GM23338 (cell line): ENCODE data around the gene EPHA10. TPM values are rescaled to one million over a fixed set of nuclear protein-coding genes. Genes with fewer than 3 reads are reported as not detected.

Source experiments
- ATAC-seq: fragments of 200-7000 bp; cut with Tn5 transposase; 3 replicates; pipeline ENCODE4 v1.9.1; 2020
- DNase-seq: peaks from one replicate; pipeline ENCODE4 v3.0.0-alpha.2; 2015; ENCODE audit warnings: low spot score
- H2AFZ ChIP-seq: fragments of 200-600 bp; sonication (generic); 2 replicates; pipeline ENCODE4 v1.8.0; 2016; ENCODE audit warnings: antibody characterized with exemption, mild to moderate bottlenecking, moderate library complexity
- H3F3A ChIP-seq: fragments of 200-600 bp; sonication (generic); replicated peaks from 2 replicates; pipeline ENCODE4 v1.8.0; 2017; ENCODE audit warnings: antibody characterized with exemption, mixed run types, low read depth
- H3K27ac ChIP-seq: fragments of 200-600 bp; sonication (generic); 2 replicates; pipeline ENCODE4 v1.6.1; 2016; ENCODE audit warnings: low read depth
- H3K27me3 ChIP-seq: fragments of 200-600 bp; sonication (generic); 2 replicates; pipeline ENCODE4 v1.8.0; 2016; ENCODE audit warnings: mild to moderate bottlenecking, mixed run types, moderate library complexity; ENCODE audit not compliant: insufficient read depth
- H3K36me3 ChIP-seq: fragments of 200-600 bp; sonication (generic); 2 replicates; pipeline ENCODE4 v1.8.0; 2016; ENCODE audit warnings: mild to moderate bottlenecking; ENCODE audit not compliant: insufficient read depth
- H3K4me1 ChIP-seq: fragments of 200-600 bp; sonication (generic); 2 replicates; pipeline ENCODE4 v1.8.0; 2016; ENCODE audit warnings: mild to moderate bottlenecking, moderate library complexity; ENCODE audit not compliant: insufficient read depth
- H3K4me2 ChIP-seq: fragments of 200-600 bp; sonication (generic); 2 replicates; pipeline ENCODE4 v1.7.1; 2017; ENCODE audit warnings: mixed run types
- H3K4me3 ChIP-seq: fragments of 200-600 bp; sonication (generic); 2 replicates; pipeline ENCODE4 v1.6.1; 2016; ENCODE audit warnings: mixed run types
- H3K79me2 ChIP-seq: fragments of 200-600 bp; sonication (generic); replicated peaks from 2 replicates; pipeline ENCODE4 v1.8.0; 2017; ENCODE audit warnings: mild to moderate bottlenecking; ENCODE audit not compliant: insufficient read depth
- H3K9me2 ChIP-seq: fragments of 200-600 bp; sonication (generic); 2 replicates; pipeline ENCODE4 v1.8.0; 2017; ENCODE audit not compliant: insufficient read depth
- H4K20me1 ChIP-seq: fragments of 200-600 bp; sonication (generic); replicated peaks from 2 replicates; pipeline ENCODE4 v1.8.0; 2017; ENCODE audit warnings: mild to moderate bottlenecking; ENCODE audit not compliant: insufficient read depth
- H3K27ac Mint-ChIP-seq: 2 replicates; pipeline ENCODE4 v1.8.0; 2020; ENCODE audit warnings: inconsistent platforms, mild to moderate bottlenecking, moderate library complexity, mixed read lengths
- H3K27me3 Mint-ChIP-seq: 3 replicates; pipeline ENCODE4 v1.8.0; 2022; ENCODE audit warnings: low read depth, mild to moderate bottlenecking, moderate library complexity, mixed read lengths, inconsistent platforms; ENCODE audit not compliant: insufficient read depth, poor library complexity
- H3K36me3 Mint-ChIP-seq: 3 replicates; pipeline ENCODE4 v1.8.0; 2021; ENCODE audit warnings: low read depth, mild to moderate bottlenecking, inconsistent platforms, moderate library complexity, mixed read lengths
- H3K4me1 Mint-ChIP-seq: 3 replicates; pipeline ENCODE4 v1.8.0; 2020; ENCODE audit warnings: mild to moderate bottlenecking, inconsistent platforms, mixed read lengths
- H3K4me3 Mint-ChIP-seq: 3 replicates; pipeline ENCODE4 v1.8.0; 2021; ENCODE audit warnings: moderate library complexity, mild to moderate bottlenecking, inconsistent platforms, mixed read lengths
- H3K9me3 Mint-ChIP-seq: 3 replicates; pipeline ENCODE4 v1.8.0; 2020; ENCODE audit warnings: moderate library complexity, mild to moderate bottlenecking, inconsistent platforms, mixed read lengths
- CREB1 ChIP-seq: fragments of 250-450 bp; sonication (Bioruptor Pico); IDR thresholded peaks from 2 replicates; pipeline ENCODE4 v1.5.0; 2020; ENCODE audit warnings: low read depth, mild to moderate bottlenecking, moderate library complexity
- EZH2 ChIP-seq: fragments of 200-600 bp; sonication (generic); IDR thresholded peaks from one replicate; pipeline ENCODE4 v1.8.0; 2017; ENCODE audit warnings: antibody characterized with exemption, mild to moderate bottlenecking, low read depth; ENCODE audit not compliant: unreplicated experiment
- EZH2phosphoT487 ChIP-seq: fragments of 200-600 bp; sonication (generic); IDR thresholded peaks from one replicate; pipeline ENCODE4 v1.8.1; 2018; ENCODE audit warnings: antibody characterized with exemption; ENCODE audit not compliant: unreplicated experiment
- JUNB ChIP-seq: IDR thresholded peaks from one replicate; pipeline ENCODE4 v1.6.1; 2016; ENCODE audit warnings: antibody characterized with exemption; ENCODE audit not compliant: unreplicated experiment
- NANOG ChIP-seq: IDR thresholded peaks from 2 replicates; pipeline ENCODE4 v1.6.1; 2016; ENCODE audit warnings: antibody characterized with exemption, borderline replicate concordance
- POLR2AphosphoS5 ChIP-seq: IDR thresholded peaks from 2 replicates; pipeline ENCODE4 v1.6.1; 2016; ENCODE audit warnings: antibody characterized with exemption, low read depth
- STAT1 ChIP-seq: IDR thresholded peaks from one replicate; pipeline ENCODE4 v1.6.1; 2016; ENCODE audit warnings: antibody characterized with exemption; ENCODE audit not compliant: unreplicated experiment
- ZNF114 ChIP-seq: fragments of 250-450 bp; sonication (Bioruptor Pico); IDR thresholded peaks from 2 replicates; pipeline ENCODE4 v1.5.0; 2020; ENCODE audit warnings: mild to moderate bottlenecking, moderate library complexity
- ZNF331 ChIP-seq: fragments of 250-450 bp; sonication (Bioruptor Pico); IDR thresholded peaks from 2 replicates; pipeline ENCODE4 v1.5.0; 2020; ENCODE audit warnings: low read depth, mild to moderate bottlenecking, moderate library complexity
- polyA plus RNA-seq: library from polyadenylated mRNA; unstranded; fragments of >200 nt; fragmentation: Nextera tagmentation; extraction: Ambion mirVana; gene quantifications from 2 replicates; pipeline ENCODE4 v1.2.1, GENCODE V29; 2016
- total RNA-seq: library from RNA; depleted of rRNA; stranded (reverse); fragments of >200 nt; shearing (Covaris generic); gene quantifications from 2 replicates; pipeline ENCODE4 v1.2.3, GENCODE V29; 2014
- TF ChIP-seq, protein P1 (sequence below), 2 experiments: fragments of 200-600 bp in 1 of 2; sonication (generic) in 1 of 2; conservative IDR thresholded peaks; 2 replicates each; pipeline versions ENCODE4 v1.5.1 to v1.6.1; 2016 to 2017; ENCODE audit warnings: antibody characterized with exemption in 2 of 2, low read depth in 2 of 2, mild to moderate bottlenecking in 2 of 2, moderate library complexity in 1 of 2
- TF ChIP-seq, protein P2 (sequence below): IDR thresholded peaks from one replicate; pipeline ENCODE4 v1.6.1; 2018; ENCODE audit warnings: antibody characterized with exemption; ENCODE audit not compliant: unreplicated experiment
- TF ChIP-seq, protein P3 (sequence below): fragments of 250-450 bp; sonication (Bioruptor Pico); IDR thresholded peaks from 2 replicates; pipeline ENCODE4 v1.5.0; 2020; ENCODE audit warnings: mild to moderate bottlenecking, moderate library complexity
- TF ChIP-seq, protein P4 (sequence below): IDR thresholded peaks from 2 replicates; pipeline ENCODE4 v1.6.1; 2016; ENCODE audit warnings: antibody characterized with exemption

EPHA10 gene
- total and polyA plus RNA-seq, 2 experiments from 2014 or later = 0.76 to 2.4 TPM

DNA sequence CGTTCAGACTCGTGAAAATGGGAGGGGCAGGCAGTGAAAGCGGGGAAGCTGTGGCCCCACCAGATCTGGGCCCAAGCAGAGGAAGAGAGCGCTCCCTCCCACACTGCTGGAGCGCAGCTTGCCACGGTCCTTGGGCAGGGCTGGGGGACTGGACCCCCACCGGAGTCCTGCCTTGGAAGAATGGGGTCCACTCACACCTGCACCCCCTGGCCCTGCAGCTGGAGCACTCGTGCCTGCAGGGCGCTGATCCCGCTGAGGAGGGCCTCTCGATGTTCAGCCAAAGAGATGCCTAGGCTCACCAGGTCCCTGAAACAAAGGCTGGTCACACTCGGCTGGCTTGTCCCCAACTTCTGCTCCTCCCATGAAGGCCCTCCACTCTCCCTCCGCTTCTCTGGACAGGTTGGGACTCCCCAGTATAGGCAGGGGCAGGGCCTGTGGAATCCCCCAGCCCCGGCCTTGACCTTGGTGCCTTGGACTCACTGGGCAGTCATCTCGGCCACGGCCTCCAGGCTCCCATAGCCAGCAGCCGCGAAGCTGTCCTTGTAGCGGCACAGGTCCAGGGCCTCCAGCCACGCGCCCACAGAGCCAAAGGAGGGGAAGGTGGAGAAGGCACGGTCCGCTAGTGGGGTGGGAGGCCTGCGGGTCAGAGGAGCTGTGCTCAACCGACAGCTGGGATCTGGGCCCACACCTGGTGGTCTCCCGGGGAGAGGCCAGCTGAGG is 46.6 kb downstream of the EPHA10 start:
- TF ChIP-seq EZH2 (no peak), EZH2phosphoT487 (no peak), CREB1 (CRISPR knock-in tag) (no peak), POLR2AphosphoS5 (no peak), ZNF114 (CRISPR knock-in tag) (no peak), STAT1 (no peak), ZNF331 (CRISPR knock-in tag) (no peak), JUNB (no peak), NANOG (no peak)
- TF ChIP-seq, protein P1, sequence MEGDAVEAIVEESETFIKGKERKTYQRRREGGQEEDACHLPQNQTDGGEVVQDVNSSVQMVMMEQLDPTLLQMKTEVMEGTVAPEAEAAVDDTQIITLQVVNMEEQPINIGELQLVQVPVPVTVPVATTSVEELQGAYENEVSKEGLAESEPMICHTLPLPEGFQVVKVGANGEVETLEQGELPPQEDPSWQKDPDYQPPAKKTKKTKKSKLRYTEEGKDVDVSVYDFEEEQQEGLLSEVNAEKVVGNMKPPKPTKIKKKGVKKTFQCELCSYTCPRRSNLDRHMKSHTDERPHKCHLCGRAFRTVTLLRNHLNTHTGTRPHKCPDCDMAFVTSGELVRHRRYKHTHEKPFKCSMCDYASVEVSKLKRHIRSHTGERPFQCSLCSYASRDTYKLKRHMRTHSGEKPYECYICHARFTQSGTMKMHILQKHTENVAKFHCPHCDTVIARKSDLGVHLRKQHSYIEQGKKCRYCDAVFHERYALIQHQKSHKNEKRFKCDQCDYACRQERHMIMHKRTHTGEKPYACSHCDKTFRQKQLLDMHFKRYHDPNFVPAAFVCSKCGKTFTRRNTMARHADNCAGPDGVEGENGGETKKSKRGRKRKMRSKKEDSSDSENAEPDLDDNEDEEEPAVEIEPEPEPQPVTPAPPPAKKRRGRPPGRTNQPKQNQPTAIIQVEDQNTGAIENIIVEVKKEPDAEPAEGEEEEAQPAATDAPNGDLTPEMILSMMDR (conservative IDR thresholded peaks at IDR 0.05; ENCODE audit: low read depth in 2 of 2) = no peak
- TF ChIP-seq, protein P2, sequence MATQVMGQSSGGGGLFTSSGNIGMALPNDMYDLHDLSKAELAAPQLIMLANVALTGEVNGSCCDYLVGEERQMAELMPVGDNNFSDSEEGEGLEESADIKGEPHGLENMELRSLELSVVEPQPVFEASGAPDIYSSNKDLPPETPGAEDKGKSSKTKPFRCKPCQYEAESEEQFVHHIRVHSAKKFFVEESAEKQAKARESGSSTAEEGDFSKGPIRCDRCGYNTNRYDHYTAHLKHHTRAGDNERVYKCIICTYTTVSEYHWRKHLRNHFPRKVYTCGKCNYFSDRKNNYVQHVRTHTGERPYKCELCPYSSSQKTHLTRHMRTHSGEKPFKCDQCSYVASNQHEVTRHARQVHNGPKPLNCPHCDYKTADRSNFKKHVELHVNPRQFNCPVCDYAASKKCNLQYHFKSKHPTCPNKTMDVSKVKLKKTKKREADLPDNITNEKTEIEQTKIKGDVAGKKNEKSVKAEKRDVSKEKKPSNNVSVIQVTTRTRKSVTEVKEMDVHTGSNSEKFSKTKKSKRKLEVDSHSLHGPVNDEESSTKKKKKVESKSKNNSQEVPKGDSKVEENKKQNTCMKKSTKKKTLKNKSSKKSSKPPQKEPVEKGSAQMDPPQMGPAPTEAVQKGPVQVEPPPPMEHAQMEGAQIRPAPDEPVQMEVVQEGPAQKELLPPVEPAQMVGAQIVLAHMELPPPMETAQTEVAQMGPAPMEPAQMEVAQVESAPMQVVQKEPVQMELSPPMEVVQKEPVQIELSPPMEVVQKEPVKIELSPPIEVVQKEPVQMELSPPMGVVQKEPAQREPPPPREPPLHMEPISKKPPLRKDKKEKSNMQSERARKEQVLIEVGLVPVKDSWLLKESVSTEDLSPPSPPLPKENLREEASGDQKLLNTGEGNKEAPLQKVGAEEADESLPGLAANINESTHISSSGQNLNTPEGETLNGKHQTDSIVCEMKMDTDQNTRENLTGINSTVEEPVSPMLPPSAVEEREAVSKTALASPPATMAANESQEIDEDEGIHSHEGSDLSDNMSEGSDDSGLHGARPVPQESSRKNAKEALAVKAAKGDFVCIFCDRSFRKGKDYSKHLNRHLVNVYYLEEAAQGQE = no peak
- TF ChIP-seq, protein P3, sequence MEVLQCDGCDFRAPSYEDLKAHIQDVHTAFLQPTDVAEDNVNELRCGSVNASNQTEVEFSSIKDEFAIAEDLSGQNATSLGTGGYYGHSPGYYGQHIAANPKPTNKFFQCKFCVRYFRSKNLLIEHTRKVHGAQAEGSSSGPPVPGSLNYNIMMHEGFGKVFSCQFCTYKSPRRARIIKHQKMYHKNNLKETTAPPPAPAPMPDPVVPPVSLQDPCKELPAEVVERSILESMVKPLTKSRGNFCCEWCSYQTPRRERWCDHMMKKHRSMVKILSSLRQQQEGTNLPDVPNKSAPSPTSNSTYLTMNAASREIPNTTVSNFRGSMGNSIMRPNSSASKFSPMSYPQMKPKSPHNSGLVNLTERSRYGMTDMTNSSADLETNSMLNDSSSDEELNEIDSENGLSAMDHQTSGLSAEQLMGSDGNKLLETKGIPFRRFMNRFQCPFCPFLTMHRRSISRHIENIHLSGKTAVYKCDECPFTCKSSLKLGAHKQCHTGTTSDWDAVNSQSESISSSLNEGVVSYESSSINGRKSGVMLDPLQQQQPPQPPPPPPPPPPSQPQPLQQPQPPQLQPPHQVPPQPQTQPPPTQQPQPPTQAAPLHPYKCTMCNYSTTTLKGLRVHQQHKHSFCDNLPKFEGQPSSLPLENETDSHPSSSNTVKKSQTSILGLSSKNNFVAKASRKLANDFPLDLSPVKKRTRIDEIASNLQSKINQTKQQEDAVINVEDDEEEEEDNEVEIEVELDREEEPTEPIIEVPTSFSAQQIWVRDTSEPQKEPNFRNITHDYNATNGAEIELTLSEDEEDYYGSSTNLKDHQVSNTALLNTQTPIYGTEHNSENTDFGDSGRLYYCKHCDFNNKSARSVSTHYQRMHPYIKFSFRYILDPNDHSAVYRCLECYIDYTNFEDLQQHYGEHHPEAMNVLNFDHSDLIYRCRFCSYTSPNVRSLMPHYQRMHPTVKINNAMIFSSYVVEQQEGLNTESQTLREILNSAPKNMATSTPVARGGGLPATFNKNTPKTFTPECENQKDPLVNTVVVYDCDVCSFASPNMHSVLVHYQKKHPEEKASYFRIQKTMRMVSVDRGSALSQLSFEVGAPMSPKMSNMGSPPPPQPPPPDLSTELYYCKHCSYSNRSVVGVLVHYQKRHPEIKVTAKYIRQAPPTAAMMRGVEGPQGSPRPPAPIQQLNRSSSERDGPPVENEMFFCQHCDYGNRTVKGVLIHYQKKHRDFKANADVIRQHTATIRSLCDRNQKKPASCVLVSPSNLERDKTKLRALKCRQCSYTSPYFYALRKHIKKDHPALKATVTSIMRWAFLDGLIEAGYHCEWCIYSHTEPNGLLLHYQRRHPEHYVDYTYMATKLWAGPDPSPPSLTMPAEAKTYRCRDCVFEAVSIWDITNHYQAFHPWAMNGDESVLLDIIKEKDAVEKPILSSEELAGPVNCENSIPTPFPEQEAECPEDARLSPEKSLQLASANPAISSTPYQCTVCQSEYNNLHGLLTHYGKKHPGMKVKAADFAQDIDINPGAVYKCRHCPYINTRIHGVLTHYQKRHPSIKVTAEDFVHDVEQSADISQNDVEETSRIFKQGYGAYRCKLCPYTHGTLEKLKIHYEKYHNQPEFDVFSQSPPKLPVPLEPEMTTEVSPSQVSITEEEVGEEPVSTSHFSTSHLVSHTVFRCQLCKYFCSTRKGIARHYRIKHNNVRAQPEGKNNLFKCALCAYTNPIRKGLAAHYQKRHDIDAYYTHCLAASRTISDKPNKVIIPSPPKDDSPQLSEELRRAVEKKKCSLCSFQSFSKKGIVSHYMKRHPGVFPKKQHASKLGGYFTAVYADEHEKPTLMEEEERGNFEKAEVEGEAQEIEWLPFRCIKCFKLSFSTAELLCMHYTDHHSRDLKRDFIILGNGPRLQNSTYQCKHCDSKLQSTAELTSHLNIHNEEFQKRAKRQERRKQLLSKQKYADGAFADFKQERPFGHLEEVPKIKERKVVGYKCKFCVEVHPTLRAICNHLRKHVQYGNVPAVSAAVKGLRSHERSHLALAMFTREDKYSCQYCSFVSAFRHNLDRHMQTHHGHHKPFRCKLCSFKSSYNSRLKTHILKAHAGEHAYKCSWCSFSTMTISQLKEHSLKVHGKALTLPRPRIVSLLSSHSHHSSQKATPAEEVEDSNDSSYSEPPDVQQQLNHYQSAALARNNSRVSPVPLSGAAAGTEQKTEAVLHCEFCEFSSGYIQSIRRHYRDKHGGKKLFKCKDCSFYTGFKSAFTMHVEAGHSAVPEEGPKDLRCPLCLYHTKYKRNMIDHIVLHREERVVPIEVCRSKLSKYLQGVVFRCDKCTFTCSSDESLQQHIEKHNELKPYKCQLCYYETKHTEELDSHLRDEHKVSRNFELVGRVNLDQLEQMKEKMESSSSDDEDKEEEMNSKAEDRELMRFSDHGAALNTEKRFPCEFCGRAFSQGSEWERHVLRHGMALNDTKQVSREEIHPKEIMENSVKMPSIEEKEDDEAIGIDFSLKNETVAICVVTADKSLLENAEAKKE (CRISPR knock-in tag) = no peak
- TF ChIP-seq, protein P4, sequence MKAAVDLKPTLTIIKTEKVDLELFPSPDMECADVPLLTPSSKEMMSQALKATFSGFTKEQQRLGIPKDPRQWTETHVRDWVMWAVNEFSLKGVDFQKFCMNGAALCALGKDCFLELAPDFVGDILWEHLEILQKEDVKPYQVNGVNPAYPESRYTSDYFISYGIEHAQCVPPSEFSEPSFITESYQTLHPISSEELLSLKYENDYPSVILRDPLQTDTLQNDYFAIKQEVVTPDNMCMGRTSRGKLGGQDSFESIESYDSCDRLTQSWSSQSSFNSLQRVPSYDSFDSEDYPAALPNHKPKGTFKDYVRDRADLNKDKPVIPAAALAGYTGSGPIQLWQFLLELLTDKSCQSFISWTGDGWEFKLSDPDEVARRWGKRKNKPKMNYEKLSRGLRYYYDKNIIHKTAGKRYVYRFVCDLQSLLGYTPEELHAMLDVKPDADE = no peak
- H3K27me3 Mint-ChIP-seq = peaks cover 3% of the 10 kb centered on the region
- Histone ChIP-seq H3K4me2 (no peak overlapping the region), H3F3A (no peaks in the 10 kb centered on the region), H3K4me1 (no peaks in the 10 kb centered on the region; the same call in 1 of the 2 replicates), H3K27me3 (no peaks in the 10 kb centered on the region), H3K36me3 (no peaks in the 10 kb centered on the region), H3K9me2 (no peaks in the 10 kb centered on the region), H3K79me2 (no peaks in the 10 kb centered on the region), H3K4me3 (no peak overlapping the region), H2AFZ (no peak overlapping the region), H3K27ac (no peak overlapping the region), H4K20me1 (no peaks in the 10 kb centered on the region)
- H3K27ac Mint-ChIP-seq = no peak overlapping the region
- H3K4me3 Mint-ChIP-seq = no peak overlapping the region
- no peaks in the 10 kb centered on the region for H3K9me3 Mint-ChIP-seq
- no peaks in the 10 kb centered on the region for H3K36me3 Mint-ChIP-seq
- H3K4me1 Mint-ChIP-seq = peaks cover 8% of the 10 kb centered on the region; the same call in 2 of the 3 replicates
- ATAC-seq (no peak), DNase-seq (no peak)
